ENCODE data around the gene ATP5MC2. TPM values are rescaled to one million over a fixed set of nuclear protein-coding genes. Genes with fewer than 3 reads are reported as not detected.

Gene ATP5MC2
- polyA plus RNA-seq, 2 of the 4 experiments (the other 2 are of a cell fraction): 402 to 540 TPM

GRCh38 chr12:53699678-53700025 lies 23.8 kb upstream of the ATP5MC2 start:
- TF ChIP-seq SMC3 (IDR thresholded peaks at IDR 0.05) (no peak), NR3C1 (IDR thresholded peaks at IDR 0.05) (no peak), EHF (CRISPR knock-in tag; IDR thresholded peaks at IDR 0.05) (no peak), CHD4 (IDR thresholded peaks at IDR 0.05; ENCODE audit: borderline replicate concordance) (no peak), JUNB (IDR thresholded peaks at IDR 0.05) (no peak), NPAS2 (CRISPR knock-in tag; IDR thresholded peaks at IDR 0.05; ENCODE audit: borderline replicate concordance) (no peak), RFX5 (IDR thresholded peaks at IDR 0.05) (no peak), HES2 (IDR thresholded peaks at IDR 0.05) (no peak), TFCP2L1 (CRISPR knock-in tag; IDR thresholded peaks at IDR 0.05) (no peak), E2F6 (IDR thresholded peaks at IDR 0.05; ENCODE audit: borderline replicate concordance, low read depth) (no peak), FOSL2 (IDR thresholded peaks at IDR 0.05) (no peak), FOSL2 (CRISPR knock-in tag; IDR thresholded peaks at IDR 0.05) (no peak), HOXB13 (CRISPR knock-in tag; IDR thresholded peaks at IDR 0.05; ENCODE audit: low read depth) (no peak), POLR2AphosphoS2 (conservative IDR thresholded peaks at IDR 0.05; ENCODE audit: low read length) (no peak), RAD21 (conservative IDR thresholded peaks at IDR 0.05 in 1 of 2, IDR thresholded peaks at IDR 0.05 in 1 of 2) (no peak), ZFP36 (IDR thresholded peaks at IDR 0.05; ENCODE audit: borderline replicate concordance, partially characterized antibody) (no peak), KDM1A (IDR thresholded peaks at IDR 0.05; ENCODE audit: low read depth) (no peak), CHD2 (IDR thresholded peaks at IDR 0.05; ENCODE audit: low read length, partially characterized antibody) (no peak)
- H3K4me3 ChIP-seq: no peak overlapping the region
- H3K27ac ChIP-seq: no peak overlapping the region
- ChIA-PET CTCF (interaction anchor here (1.0 to 15.9 kb wide), 16 partner anchors 9 to 681 kb away, joined by 3 to 833 read pairs (median 6); partner anchors contain the start of genes ATP5MC2 and CALCOCO1), POLR2A (no interaction called here)
- no peaks in the 10 kb centered on the region for H3K9me3 ChIP-seq
- H3K4me1 ChIP-seq: peaks cover 8% of the 10 kb centered on the region
- ATAC-seq (no peak), FAIRE-seq (no peak), DNase-seq (ENCODE audit: low read depth in 1 of 2, low spot score in 1 of 2) (no peak)
- no peak overlapping the region for H3K4me2 ChIP-seq
- WGBS (ENCODE audit: missing lambda C conversion rate): 27% methylated on average over 5 of the region's 5 CpGs

- 16% methylated on average over 3 of the region's 3 CpGs for WGBS (ENCODE audit: missing lambda C conversion rate)
- Histone ChIP-seq H3K4me2 (no peak overlapping the region), H3K9me3 (no peaks in the 10 kb centered on the region), H3K27ac (no peak overlapping the region), H3K4me3 (no peak overlapping the region), H3K4me1 (peaks cover 8% of the 10 kb centered on the region)
- CTCF ChIA-PET: interaction anchor here (1.3 to 15.9 kb wide), 11 partner anchors 9 to 681 kb away, joined by 3 to 833 read pairs (median 6); partner anchors contain the start of gene CALCOCO1
- ATAC-seq (no peak), FAIRE-seq (no peak), DNase-seq (ENCODE audit: low read depth in 1 of 2, low spot score in 1 of 2) (no peak)
- POLR2A ChIA-PET: no interaction called here
- TF ChIP-seq RAD21 (conservative IDR thresholded peaks at IDR 0.05 in 1 of 2, IDR thresholded peaks at IDR 0.05 in 1 of 2) (no peak), PBX3 (IDR thresholded peaks at IDR 0.05) (no peak), HDAC2 (IDR thresholded peaks at IDR 0.05) (no peak), USF2 (IDR thresholded peaks at IDR 0.05) (no peak), JUNB (IDR thresholded peaks at IDR 0.05) (no peak), CHD2 (IDR thresholded peaks at IDR 0.05; ENCODE audit: low read length, partially characterized antibody) (no peak), NPAS2 (CRISPR knock-in tag; IDR thresholded peaks at IDR 0.05; ENCODE audit: borderline replicate concordance) (no peak)
Measured at GRCh38 chr12:53698948-53699677, 23.2 kb upstream of the ATP5MC2 start.

Data from A549 (cell line).